ENCODE measurements around the gene PCYT1A.
A peak's percentile ranks its signal among the peaks of the same experiment; 100 is the strongest.
"Not testable (repeated sequence)": the region's sequence is repeated elsewhere in the genome, so short reads cannot be mapped to it uniquely, and the experiment has no call there.

The PCYT1A gene

GRCh38 chr3:196326936-196327335 is 39.4 kb upstream of the PCYT1A start:
- no peak overlapping the region for H3K27ac ChIP-seq
- no peak for DNase-seq (ENCODE audit: low spot score)
- TF ChIP-seq, protein P1, sequence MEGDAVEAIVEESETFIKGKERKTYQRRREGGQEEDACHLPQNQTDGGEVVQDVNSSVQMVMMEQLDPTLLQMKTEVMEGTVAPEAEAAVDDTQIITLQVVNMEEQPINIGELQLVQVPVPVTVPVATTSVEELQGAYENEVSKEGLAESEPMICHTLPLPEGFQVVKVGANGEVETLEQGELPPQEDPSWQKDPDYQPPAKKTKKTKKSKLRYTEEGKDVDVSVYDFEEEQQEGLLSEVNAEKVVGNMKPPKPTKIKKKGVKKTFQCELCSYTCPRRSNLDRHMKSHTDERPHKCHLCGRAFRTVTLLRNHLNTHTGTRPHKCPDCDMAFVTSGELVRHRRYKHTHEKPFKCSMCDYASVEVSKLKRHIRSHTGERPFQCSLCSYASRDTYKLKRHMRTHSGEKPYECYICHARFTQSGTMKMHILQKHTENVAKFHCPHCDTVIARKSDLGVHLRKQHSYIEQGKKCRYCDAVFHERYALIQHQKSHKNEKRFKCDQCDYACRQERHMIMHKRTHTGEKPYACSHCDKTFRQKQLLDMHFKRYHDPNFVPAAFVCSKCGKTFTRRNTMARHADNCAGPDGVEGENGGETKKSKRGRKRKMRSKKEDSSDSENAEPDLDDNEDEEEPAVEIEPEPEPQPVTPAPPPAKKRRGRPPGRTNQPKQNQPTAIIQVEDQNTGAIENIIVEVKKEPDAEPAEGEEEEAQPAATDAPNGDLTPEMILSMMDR (IDR thresholded peaks at IDR 0.05), result no peak
- no peak overlapping the region for H3K4me3 ChIP-seq

DNA sequence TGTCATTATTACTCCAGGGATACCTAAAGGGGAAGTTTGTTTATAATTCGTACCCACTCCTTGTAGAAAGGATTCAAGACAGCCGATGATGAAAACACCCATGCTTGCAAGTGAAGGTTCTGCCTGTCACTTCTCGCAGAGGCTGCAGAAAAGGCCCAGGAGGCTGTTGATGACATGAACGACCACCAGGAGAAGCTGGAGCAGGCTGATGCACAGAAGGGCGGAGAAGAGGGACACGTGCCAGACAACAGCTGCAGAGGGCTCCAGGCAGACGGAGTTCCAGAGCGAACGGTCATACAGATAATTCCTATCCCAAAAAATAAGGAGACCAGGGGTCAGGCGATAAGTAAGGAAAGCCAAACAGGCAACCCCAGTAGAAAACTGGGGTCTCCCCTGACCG is 36.2 kb upstream of the PCYT1A start:
- H3K4me3 ChIP-seq, result no peak overlapping the region
- TF ChIP-seq, protein P1 (IDR thresholded peaks at IDR 0.05), result no peak
- H3K27ac ChIP-seq, result no peak overlapping the region
- DNase-seq (ENCODE audit: low spot score), result no peak

- no peak for DNase-seq (ENCODE audit: low spot score)
- no peak overlapping the region for H3K27ac ChIP-seq
- TF ChIP-seq, protein P1 (IDR thresholded peaks at IDR 0.05), result no peak
- H3K4me3 ChIP-seq, result no peak overlapping the region
Measured at GRCh38 chr3:196323016-196323415, 35.5 kb upstream of the PCYT1A start.

- TF ChIP-seq, protein P1 (IDR thresholded peaks at IDR 0.05), result no peak
- no peak for DNase-seq (ENCODE audit: low spot score)
- H3K27ac ChIP-seq, result no peak overlapping the region
- H3K4me3 ChIP-seq, result no peak overlapping the region
Measured at GRCh38 chr3:196321162-196321561, 33.6 kb upstream of the PCYT1A start.

DNA sequence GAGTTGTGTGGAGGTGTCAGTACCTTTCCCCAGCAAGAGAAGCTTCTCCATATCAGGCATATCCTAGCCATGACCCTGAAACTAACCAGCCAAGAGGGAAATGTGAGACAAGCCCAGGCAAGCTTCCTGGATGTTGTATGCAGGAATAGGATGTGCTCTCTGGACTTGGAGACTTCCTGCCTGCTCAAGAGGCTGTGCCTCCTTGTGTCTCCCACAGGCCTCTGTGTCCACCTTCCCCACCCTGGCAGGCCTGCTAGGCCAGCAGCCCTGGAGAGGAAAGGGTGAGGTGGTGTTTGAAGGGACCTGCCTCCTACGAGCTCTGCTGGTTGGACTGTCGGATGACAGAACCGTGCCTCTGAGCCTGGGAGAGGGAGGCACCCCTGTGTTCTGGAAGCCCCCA is 32.6 kb upstream of the PCYT1A start:
- no peak overlapping the region for H3K27ac ChIP-seq
- TF ChIP-seq, protein P1 (IDR thresholded peaks at IDR 0.05), result no peak
- H3K4me3 ChIP-seq, result no peak overlapping the region
- DNase-seq (ENCODE audit: low spot score), result no peak

DNA sequence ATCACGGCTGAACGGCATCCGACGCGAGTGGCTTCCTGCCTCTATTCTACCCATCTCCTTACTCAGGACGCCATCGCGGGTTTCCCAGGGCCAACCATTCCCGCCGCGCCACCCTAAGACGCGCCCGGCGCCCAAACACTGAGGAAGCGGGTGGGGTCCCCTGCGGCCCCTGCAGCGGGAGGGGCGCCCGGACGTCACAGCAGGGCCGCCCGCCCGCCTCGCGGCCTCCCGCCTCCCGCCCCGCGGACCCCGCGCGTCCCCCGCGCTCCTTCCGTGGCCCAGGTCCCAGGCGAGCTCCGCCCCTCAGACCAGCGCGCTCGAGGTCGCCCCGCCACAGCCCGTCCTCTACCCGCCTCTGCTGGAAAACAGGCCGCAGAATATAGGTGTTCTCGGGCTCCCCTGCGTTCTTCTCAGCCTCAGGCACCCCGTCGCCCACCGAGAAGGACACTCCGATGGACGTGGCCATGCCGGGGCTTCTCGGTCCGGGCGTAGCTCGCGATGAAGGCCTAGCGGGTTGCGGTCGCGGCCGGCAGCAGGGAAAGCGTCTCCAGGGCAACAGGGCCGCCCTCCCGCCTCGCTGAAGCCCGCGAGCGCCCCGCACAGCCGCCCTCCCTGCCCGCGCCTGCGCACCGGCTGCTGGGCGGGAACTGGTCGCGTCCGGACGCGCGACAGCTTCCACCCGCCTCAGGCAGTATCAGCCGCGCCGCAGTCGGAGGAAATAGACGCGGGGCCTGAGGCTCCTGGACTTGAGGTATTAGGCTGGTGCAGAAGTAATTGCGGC is 30.4 kb upstream of the PCYT1A start, which contains the start of gene DYNLT2B:
DYNLT2B (minus strand) TSS at position 554 of the 781 bp plus-strand sequence; CDS start at position 466, 88 bp downstream.
- Histone ChIP-seq H3K4me3 (peak within 1 kb of the TSS; percentile 91), H3K27ac (peak within 1 kb of the TSS; percentile 90 to 94)
- TF ChIP-seq, protein P1 (IDR thresholded peaks at IDR 0.05), result no peak
- DNase-seq (ENCODE audit: low spot score), result peak; percentile 88

DNA sequence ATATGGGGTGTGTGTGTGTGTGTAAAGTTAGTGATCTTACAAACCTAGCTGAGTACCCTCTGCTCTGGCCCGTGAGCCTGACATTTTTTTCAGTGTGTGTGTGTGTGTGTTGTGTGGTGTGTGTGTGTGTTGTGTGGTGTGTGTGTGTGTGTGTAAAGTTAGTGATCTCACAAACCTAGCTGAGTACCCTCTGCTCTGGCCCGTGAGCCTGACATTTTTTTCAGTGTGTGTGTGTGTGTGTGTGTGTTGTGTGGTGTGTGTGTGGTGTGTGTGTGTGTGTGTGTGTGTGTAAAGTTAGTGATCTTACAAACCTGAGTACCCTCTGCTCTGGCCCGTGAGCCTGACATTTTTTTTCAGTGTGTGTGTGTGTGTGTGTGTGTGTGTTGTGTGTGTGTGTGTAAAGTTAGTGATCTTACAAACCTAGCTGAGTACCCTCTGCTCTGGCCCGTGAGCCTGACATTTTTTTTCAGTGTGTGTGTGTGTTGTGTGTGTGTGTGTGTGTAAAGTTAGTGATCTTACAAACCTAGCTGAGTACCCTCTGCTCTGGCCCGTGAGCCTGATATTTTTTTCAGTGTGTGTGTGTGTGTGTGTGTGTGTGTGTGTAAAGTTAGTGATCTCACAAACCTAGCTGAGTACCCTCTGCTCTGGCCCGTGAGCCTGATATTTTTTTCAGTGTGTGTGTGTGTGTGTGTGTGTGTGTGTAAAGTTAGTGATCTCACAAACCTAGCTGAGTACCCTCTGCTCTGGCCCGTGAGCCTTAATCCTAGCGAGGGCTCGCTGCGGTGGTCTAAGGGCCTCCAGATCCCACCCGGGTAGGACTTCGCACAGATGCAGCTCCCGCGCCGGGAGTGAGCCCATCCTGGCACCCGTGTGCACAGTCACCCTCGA is 29.5 kb upstream of the PCYT1A start:
- Histone ChIP-seq H3K4me3 (peak overlapping the region; percentile 91), H3K27ac (peak overlapping the region; percentile 90 to 94)
- not testable (repeated sequence) for DNase-seq (ENCODE audit: low spot score)
